Neuronal stem cell (in vitro differentiated cells): ENCODE measurements around the gene UGT1A1.

Experiments used
- DNase-seq: peaks from one replicate; pipeline ENCODE4 v3.0.0-alpha.2; 2013; ENCODE audit warnings: low spot score
- H2AFZ ChIP-seq: one replicate; pipeline ENCODE4 v1.6.1; 2013; ENCODE audit warnings: mild to moderate bottlenecking, low read length, inconsistent platforms
- H2AK5ac ChIP-seq: 2 replicates; pipeline ENCODE4 v1.6.1; 2013; ENCODE audit warnings: low read depth, mild to moderate bottlenecking, inconsistent platforms, low read length, moderate library complexity, mixed read lengths
- H2BK120ac ChIP-seq: 2 replicates; pipeline ENCODE4 v1.6.1; 2013; ENCODE audit warnings: low read depth, mild to moderate bottlenecking, inconsistent platforms, low read length, moderate library complexity, mixed read lengths
- H2BK12ac ChIP-seq: one replicate; pipeline ENCODE4 v1.6.1; 2013; ENCODE audit warnings: low read length, inconsistent platforms
- H2BK15ac ChIP-seq: 2 replicates; pipeline ENCODE4 v1.6.1; 2013; ENCODE audit warnings: mild to moderate bottlenecking, low read length, inconsistent platforms, mixed read lengths
- H2BK5ac ChIP-seq: one replicate; pipeline ENCODE4 v1.6.1; 2013; ENCODE audit warnings: inconsistent platforms, mild to moderate bottlenecking, low read length, moderate library complexity
- H3K14ac ChIP-seq: one replicate; pipeline ENCODE4 v1.6.1; 2013; ENCODE audit warnings: low read length, inconsistent platforms
- H3K18ac ChIP-seq: 2 replicates; pipeline ENCODE4 v1.6.1; 2013; ENCODE audit warnings: low read length, inconsistent platforms
- H3K23ac ChIP-seq: 2 replicates; pipeline ENCODE4 v1.6.1; 2013; ENCODE audit warnings: low read depth, mild to moderate bottlenecking, mixed read lengths, low read length, inconsistent platforms; ENCODE audit not compliant: poor library complexity
- H3K27ac ChIP-seq: replicated peaks from 3 replicates; pipeline ENCODE4 v1.5.1; 2013; ENCODE audit warnings: low read length, inconsistent platforms
- H3K27me3 ChIP-seq, 3 experiments: 2 replicates each; pipeline ENCODE4 v1.6.1; 2013; ENCODE audit warnings: low read length in 3 of 3, mild to moderate bottlenecking in 2 of 3, inconsistent platforms in 1 of 3, low read depth in 1 of 3, mixed read lengths in 1 of 3, moderate library complexity in 1 of 3; ENCODE audit not compliant: control insufficient read depth in 3 of 3, insufficient read depth in 3 of 3
- H3K36me3 ChIP-seq, 2 donors: replicated peaks in 1 of 2; 2 replicates each; pipeline ENCODE4 v1.6.1; 2013; ENCODE audit warnings: low read length in 2 of 2; ENCODE audit not compliant: control insufficient read depth in 2 of 2, insufficient read depth in 2 of 2
- H3K4ac ChIP-seq: 2 replicates; pipeline ENCODE4 v1.6.1; 2013; ENCODE audit warnings: inconsistent platforms, mild to moderate bottlenecking, low read length, moderate library complexity
- H3K4me1 ChIP-seq, 2 donors: 1 replicate in 1 of 2; 2 replicates in 1 of 2; pipeline ENCODE4 v1.6.1; 2013; ENCODE audit warnings: low read length in 2 of 2, low read depth in 1 of 2; ENCODE audit not compliant: control insufficient read depth in 2 of 2, insufficient read depth in 1 of 2
- H3K4me2 ChIP-seq: one replicate; pipeline ENCODE4 v1.6.1; 2013; ENCODE audit warnings: mild to moderate bottlenecking, low read length, inconsistent platforms; ENCODE audit not compliant: insufficient read depth, poor library complexity, severe bottlenecking
- H3K4me3 ChIP-seq, 2 donors: 2 replicates each; pipeline ENCODE4 v1.5.1; 2013; ENCODE audit warnings: low read length in 2 of 2, mild to moderate bottlenecking in 2 of 2, inconsistent platforms in 1 of 2, moderate library complexity in 1 of 2
- H3K79me1 ChIP-seq: one replicate; pipeline ENCODE4 v1.6.1; 2013; ENCODE audit warnings: low read depth, mild to moderate bottlenecking, inconsistent platforms, low read length, moderate library complexity
- H3K9ac ChIP-seq: one replicate; pipeline ENCODE4 v1.6.1; 2013; ENCODE audit warnings: mild to moderate bottlenecking, low read depth, low read length, inconsistent platforms; ENCODE audit not compliant: poor library complexity
- H3K9me3 ChIP-seq, 2 donors: replicated peaks in 1 of 2; 2 replicates each; pipeline versions ENCODE3 to v1.6.1; 2013; ENCODE audit warnings: low read length in 2 of 2, mild to moderate bottlenecking in 2 of 2, inconsistent platforms in 1 of 2, low read depth in 1 of 2, mixed read lengths in 1 of 2, moderate library complexity in 1 of 2; ENCODE audit not compliant: control insufficient read depth in 2 of 2, insufficient read depth in 1 of 2
- H4K8ac ChIP-seq: one replicate; pipeline ENCODE4 v1.6.1; 2013; ENCODE audit warnings: low read depth, mild to moderate bottlenecking, inconsistent platforms, low read length, moderate library complexity
- H4K91ac ChIP-seq: one replicate; pipeline ENCODE4 v1.6.1; 2013; ENCODE audit warnings: low read length, low read depth, mild to moderate bottlenecking, inconsistent platforms; ENCODE audit not compliant: poor library complexity
- WGBS, 2 donors: extraction: QIAGEN DNeasy Blood & Tissue Kit; methylation state at CpG; one replicate each; pipeline ENCODE4 v1.1.7; 2013; ENCODE audit warnings: missing lambda C conversion rate in 2 of 2, mixed read lengths in 1 of 2; ENCODE audit not compliant: insufficient read length in 2 of 2, insufficient replicate concordance in 1 of 2; ENCODE audit errors: extremely low coverage in 2 of 2; 5-methylcytosine and 5-hydroxymethylcytosine counted together

UGT1A1 gene

DNA sequence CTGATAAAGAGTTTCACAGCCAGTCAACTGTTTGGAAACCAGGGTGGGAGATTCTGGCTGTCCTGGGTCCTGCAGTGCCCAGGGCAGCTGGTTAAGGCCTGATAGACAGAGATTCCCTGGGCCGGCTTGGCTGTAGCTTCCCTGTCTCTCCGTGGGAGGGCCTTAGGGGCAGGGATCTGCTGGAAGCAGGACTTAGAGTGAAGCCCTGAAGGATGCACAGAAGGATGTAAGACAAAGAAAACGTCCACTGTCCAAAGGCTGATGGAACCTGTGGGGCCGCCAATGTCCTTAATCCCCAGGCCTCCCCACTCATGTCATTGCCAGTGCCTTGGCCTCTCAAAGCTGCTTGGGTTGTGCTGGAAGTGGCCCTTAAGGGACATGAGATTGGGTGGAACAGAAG, 51.0 kb downstream of the UGT1A1 start:
- no peak for DNase-seq
- Histone ChIP-seq H2BK15ac (no peak overlapping the region), H3K79me1 (no peaks in the 10 kb centered on the region), H3K4me3 (no peak overlapping the region), H3K14ac (no peak overlapping the region), H3K23ac (no peak overlapping the region), H2BK12ac (no peak overlapping the region), H3K9me3 (no peaks in the 10 kb centered on the region), H3K4ac (no peak overlapping the region), H3K4me2 (no peak overlapping the region), H3K27ac (no peak overlapping the region), H3K27me3 (peaks cover 0 to 6% (median 0%) of the 10 kb centered on the region in 3 experiments), H4K91ac (no peak overlapping the region), H2AFZ (no peak overlapping the region), H3K18ac (no peak overlapping the region), H3K9ac (no peak overlapping the region), H2BK5ac (no peak overlapping the region), H2AK5ac (peak overlapping the region; percentile 63), H3K4me1 (no peaks in the 10 kb centered on the region), H4K8ac (no peak overlapping the region), H3K36me3 (no peaks in the 10 kb centered on the region), H2BK120ac (no peak overlapping the region)
- no CpG with 5 or more reads among the region's 4 CpGs for WGBS, 2 donors

DNA sequence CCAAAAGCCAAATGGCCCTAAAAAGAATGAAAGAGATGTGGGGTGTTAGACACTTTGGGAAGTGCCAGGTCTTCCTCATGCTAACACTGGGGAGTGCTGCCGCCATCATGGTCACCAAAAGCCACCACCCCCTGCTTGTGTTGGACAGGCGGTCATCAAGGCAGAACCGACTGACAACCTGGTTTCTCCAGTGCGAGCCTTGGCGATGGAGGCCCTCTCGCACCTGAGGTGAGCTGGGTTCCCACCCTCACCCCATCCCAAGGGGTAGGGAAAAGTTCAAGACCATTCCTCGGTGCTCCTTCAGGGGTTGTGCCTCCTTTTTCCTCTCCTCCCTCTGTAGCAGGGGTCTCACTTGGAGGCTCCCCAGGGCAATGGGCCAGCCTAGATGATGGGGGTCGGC, 51.7 kb downstream of the UGT1A1 start:
- H3K23ac ChIP-seq: no peak overlapping the region
- no peak overlapping the region for H3K14ac ChIP-seq
- no CpG with 5 or more reads among the region's 8 CpGs for WGBS, 2 donors
- H3K4me1 ChIP-seq: no peaks in the 10 kb centered on the region
- no peaks in the 10 kb centered on the region for H3K79me1 ChIP-seq
- H4K8ac ChIP-seq: no peak overlapping the region
- no peak overlapping the region for H2AFZ ChIP-seq
- H3K27me3 ChIP-seq: peaks cover 0 to 6% (median 0%) of the 10 kb centered on the region in 3 experiments
- no peak overlapping the region for H2BK12ac ChIP-seq
- H2BK5ac ChIP-seq: no peak overlapping the region
- H2AK5ac ChIP-seq: peak overlapping the region; percentile 63
- no peak overlapping the region for H2BK15ac ChIP-seq
- no peak overlapping the region for H3K4me3 ChIP-seq
- H3K27ac ChIP-seq: no peak overlapping the region
- no peaks in the 10 kb centered on the region for H3K36me3 ChIP-seq
- no peak overlapping the region for H3K4ac ChIP-seq
- no peak overlapping the region for H3K4me2 ChIP-seq
- no peaks in the 10 kb centered on the region for H3K9me3 ChIP-seq
- no peak overlapping the region for H3K18ac ChIP-seq
- H3K9ac ChIP-seq: no peak overlapping the region
- no peak for DNase-seq
- no peak overlapping the region for H4K91ac ChIP-seq
- H2BK120ac ChIP-seq: no peak overlapping the region

DNA sequence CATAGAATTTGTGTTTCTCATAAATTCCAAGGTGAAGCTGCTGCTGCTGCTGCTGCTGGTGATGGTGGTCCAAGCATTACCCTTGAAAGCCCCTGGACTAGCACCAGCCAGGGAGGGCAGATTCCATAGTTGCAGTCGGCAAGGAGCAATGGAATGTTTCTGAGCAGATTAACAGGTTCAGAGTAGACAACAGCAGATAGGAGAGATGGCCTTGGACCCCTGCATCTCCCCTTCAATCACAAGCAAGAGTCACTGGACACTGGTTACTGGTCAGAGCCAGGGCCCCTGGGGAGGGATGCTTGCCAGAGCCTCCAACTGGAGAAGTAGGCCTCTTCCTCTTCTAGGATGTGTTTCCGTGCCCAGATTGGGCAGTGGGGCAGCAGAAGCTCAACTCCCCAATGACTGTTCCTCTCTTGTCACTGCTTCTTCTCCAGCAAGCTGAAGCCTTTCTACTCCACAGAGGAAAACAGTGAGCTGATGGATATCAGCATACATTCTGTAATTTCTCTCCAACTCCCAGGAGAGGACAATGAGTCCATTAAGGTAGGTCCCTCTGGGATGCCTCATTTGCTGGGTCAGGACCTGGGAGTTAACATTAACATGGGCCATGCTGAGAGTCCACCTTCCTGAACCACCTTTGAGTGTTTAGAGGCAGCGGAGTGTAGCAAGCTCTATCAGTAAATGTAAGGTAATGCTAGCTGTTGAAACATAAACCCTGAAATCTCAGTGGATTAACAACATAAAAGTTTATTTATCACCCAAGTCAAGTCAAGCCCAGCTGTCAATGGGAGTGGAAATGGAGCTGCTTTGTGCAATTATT, 53.4 kb downstream of the UGT1A1 start:
- H4K91ac ChIP-seq: no peak overlapping the region
- H3K9ac ChIP-seq: no peak overlapping the region
- H2BK120ac ChIP-seq: no peak overlapping the region
- no peaks in the 10 kb centered on the region for H3K9me3 ChIP-seq
- H2BK12ac ChIP-seq: no peak overlapping the region
- no CpG with 5 or more reads among the region's 3 CpGs for WGBS, 2 donors
- H2AFZ ChIP-seq: no peak overlapping the region
- no peak overlapping the region for H2BK5ac ChIP-seq
- no peaks in the 10 kb centered on the region for H3K79me1 ChIP-seq
- H3K36me3 ChIP-seq: no peaks in the 10 kb centered on the region
- no peak overlapping the region for H3K14ac ChIP-seq
- H2AK5ac ChIP-seq: no peak overlapping the region
- no peak overlapping the region for H3K4me3 ChIP-seq
- H4K8ac ChIP-seq: no peak overlapping the region
- no peak overlapping the region for H3K23ac ChIP-seq
- H3K27me3 ChIP-seq: peaks cover 0 to 2% (median 0%) of the 10 kb centered on the region in 3 experiments
- H3K4me1 ChIP-seq: no peaks in the 10 kb centered on the region
- H3K18ac ChIP-seq: no peak overlapping the region
- no peak overlapping the region for H3K27ac ChIP-seq
- DNase-seq: no peak
- H3K4ac ChIP-seq: no peak overlapping the region
- no peak overlapping the region for H3K4me2 ChIP-seq
- H2BK15ac ChIP-seq: no peak overlapping the region

DNA sequence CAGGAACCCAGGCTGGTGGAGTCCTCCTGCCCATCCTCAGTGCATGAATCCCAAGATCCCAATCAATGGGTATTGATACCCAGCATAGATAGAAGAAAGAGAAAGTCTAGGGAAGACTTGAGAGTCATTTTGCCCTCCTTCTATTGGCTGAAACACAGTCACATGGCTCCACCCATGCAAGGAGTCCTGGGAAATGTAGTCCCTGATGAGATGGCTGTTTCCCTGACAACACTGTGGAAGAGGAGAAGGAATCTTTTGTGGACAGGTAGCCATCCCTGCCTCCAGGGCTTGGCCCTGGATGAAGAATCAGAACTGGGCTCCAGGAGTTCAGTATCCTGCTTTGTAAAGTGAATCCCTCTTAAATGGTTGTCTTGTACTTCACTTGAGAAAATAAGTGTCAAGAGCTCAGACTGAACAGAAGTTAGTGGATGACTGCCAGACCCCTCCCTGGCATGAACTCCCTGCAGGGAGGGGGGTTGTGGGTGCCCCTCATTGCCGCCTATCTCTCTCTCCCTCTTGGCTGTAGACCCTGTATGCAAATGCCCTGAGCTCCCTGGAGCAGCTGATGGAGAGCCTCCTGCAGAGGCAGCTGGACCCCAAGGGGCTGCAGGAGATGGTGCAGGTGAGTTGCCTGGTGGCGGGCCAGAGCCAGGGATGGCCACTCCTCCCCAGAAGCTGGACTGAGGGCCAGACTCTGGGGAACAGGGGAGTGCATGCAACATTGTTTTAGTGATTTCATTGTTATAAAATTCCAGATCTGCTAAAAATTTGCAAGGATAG, 54.2 kb downstream of the UGT1A1 start:
- Histone ChIP-seq H3K27me3 (no peaks in the 10 kb centered on the region), H3K23ac (no peak overlapping the region), H2BK120ac (no peak overlapping the region), H3K18ac (peak overlapping the region; percentile 71), H2AFZ (no peak overlapping the region), H4K91ac (no peak overlapping the region), H3K4me2 (no peak overlapping the region), H2AK5ac (no peak overlapping the region), H3K79me1 (no peaks in the 10 kb centered on the region), H3K9ac (no peak overlapping the region), H3K4me3 (no peak overlapping the region), H4K8ac (no peak overlapping the region), H2BK12ac (no peak overlapping the region), H2BK15ac (no peak overlapping the region), H3K36me3 (no peaks in the 10 kb centered on the region), H3K4me1 (no peaks in the 10 kb centered on the region), H3K4ac (no peak overlapping the region), H2BK5ac (no peak overlapping the region), H3K27ac (no peak overlapping the region), H3K9me3 (no peaks in the 10 kb centered on the region), H3K14ac (no peak overlapping the region)
- no peak for DNase-seq
- no CpG with 5 or more reads among the region's 2 CpGs for WGBS, 2 donors
